Upper lobe of right lung (tissue), 1 donor: ENCODE measurements around the gene USP5. TPM values are rescaled to one million over a fixed set of nuclear protein-coding genes. Genes with fewer than 3 reads are reported as not detected.

ENCODE experiments used
- ATAC-seq: fragments of 200-7000 bp; cut with Tn5 transposase; one replicate; pipeline ENCODE4 v1.9.1; 2020; ENCODE audit warnings: mild to moderate bottlenecking, moderate library complexity
- DNase-seq: peaks from one replicate; pipeline ENCODE4 v3.0.0-alpha.2; 2020
- H3K27ac ChIP-seq: fragments of 200-600 bp; one replicate; pipeline ENCODE4 v1.8.0; 2022
- H3K27me3 ChIP-seq: fragments of 200-600 bp; one replicate; pipeline ENCODE4 v1.8.0; 2022; ENCODE audit warnings: mild to moderate bottlenecking
- H3K36me3 ChIP-seq: fragments of 200-600 bp; one replicate; pipeline ENCODE4 v1.8.0; 2022
- H3K4me1 ChIP-seq: fragments of 200-600 bp; one replicate; pipeline ENCODE4 v1.8.0; 2022
- H3K4me3 ChIP-seq: fragments of 200-600 bp; one replicate; pipeline ENCODE4 v1.8.0; 2022; ENCODE audit warnings: mild to moderate bottlenecking
- H3K9me3 ChIP-seq: fragments of 200-600 bp; one replicate; pipeline ENCODE4 v1.8.0; 2022
- CTCF ChIP-seq: fragments of 200-600 bp; IDR thresholded peaks from one replicate; pipeline ENCODE4 v1.8.0; 2022; ENCODE audit warnings: antibody characterized with exemption
- intact Hi-C: fragments of 100-400 bp; cut with DNase I; formaldehyde crosslinking; loops from one replicate; pipeline ENCODE4 v1.11.0; 2022
- total RNA-seq: library from RNA; stranded (reverse); fragmentation: NEBNext Ultra II Directional; extraction: Animal tissue kit (Norgen Biotek cat#: 25700); gene quantifications from one replicate; pipeline ENCODE4 v1.2.1, GENCODE V29; 2021
- donor health status: DM: no; HTN: yes; CAD: no; lungs with severe emphysema.

Gene USP5
- total RNA-seq, 1 donor from 2014 or later = 63.9 TPM

GRCh38 chr12:6823182-6824084, 28.5 kb upstream of the USP5 start:
- Histone ChIP-seq H3K27me3 (no peaks in the 10 kb centered on the region), H3K36me3 (no peaks in the 10 kb centered on the region), H3K4me3 (no peak overlapping the region), H3K27ac (no peak overlapping the region), H3K4me1 (peaks cover 11% of the 10 kb centered on the region), H3K9me3 (no peaks in the 10 kb centered on the region)
- DNase-seq (no peak), ATAC-seq (no peak)
- TF ChIP-seq CTCF = no peak
- intact Hi-C loops = loop anchor here (10.0 kb wide), 1 partner anchor 89 kb away; no protein-coding TSS in a partner anchor

GRCh38 chr12:6824085-6824775, 27.7 kb upstream of the USP5 start:
- Histone ChIP-seq H3K27me3 (no peaks in the 10 kb centered on the region), H3K27ac (no peak overlapping the region), H3K9me3 (no peaks in the 10 kb centered on the region), H3K36me3 (no peaks in the 10 kb centered on the region), H3K4me3 (no peak overlapping the region), H3K4me1 (peaks cover 11% of the 10 kb centered on the region)
- DNase-seq (no peak), ATAC-seq (no peak)
- intact Hi-C loops = loop anchor here (10.0 kb wide), 1 partner anchor 89 kb away; no protein-coding TSS in a partner anchor
- TF ChIP-seq CTCF = no peak

GRCh38 chr12:6824901-6825381, 27.0 kb upstream of the USP5 start:
- no peak for ATAC-seq
- Histone ChIP-seq H3K4me3 (no peak overlapping the region), H3K9me3 (no peaks in the 10 kb centered on the region), H3K4me1 (peaks cover 11% of the 10 kb centered on the region), H3K36me3 (no peaks in the 10 kb centered on the region), H3K27me3 (no peaks in the 10 kb centered on the region), H3K27ac (no peak overlapping the region)
- intact Hi-C loops = loop anchor here (10.0 kb wide), 1 partner anchor 90 kb away; no protein-coding TSS in a partner anchor
- no peak for TF ChIP-seq CTCF
- DNase-seq = no peak

DNA sequence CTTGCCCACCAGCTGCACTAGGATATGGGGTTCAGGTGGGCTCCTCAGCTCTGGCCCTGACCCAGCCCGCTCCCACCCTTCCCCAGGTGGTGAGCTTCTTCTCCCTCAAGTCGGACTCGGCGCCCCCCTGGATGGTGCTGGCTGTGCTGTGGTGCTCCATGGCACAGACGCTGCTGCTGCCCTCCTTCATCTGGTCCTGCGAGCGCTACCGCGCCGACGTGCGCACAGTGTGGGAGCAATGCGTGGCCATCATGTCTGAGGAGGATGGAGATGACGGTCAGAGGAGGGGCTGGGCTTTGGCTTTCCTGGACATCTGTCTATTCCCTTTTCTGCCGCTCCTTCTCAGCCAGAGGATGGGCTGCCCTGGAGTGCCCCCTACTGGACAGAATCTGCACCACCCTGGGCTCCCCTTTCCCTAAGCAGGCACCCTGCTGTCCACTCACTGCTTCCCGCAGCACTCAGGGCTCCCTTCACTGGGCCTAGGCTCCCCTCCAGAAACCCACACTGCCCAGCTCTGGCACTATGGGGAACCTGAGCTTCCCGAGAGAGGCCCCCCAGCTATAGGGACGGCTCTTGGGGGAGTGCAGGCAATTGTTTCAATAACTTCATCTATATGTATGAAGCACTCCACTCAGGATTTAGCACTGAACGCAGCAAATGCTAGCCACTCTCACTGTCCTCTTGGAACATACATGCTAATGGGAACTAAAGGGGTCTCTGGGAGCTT, 26.4 kb upstream of the USP5 start:
- Histone ChIP-seq H3K36me3 (no peaks in the 10 kb centered on the region), H3K27ac (no peak overlapping the region), H3K4me3 (no peak overlapping the region), H3K9me3 (no peaks in the 10 kb centered on the region), H3K4me1 (peaks cover 9% of the 10 kb centered on the region), H3K27me3 (no peaks in the 10 kb centered on the region)
- TF ChIP-seq CTCF = peak; percentile 94
- intact Hi-C loops = loop anchor here (10.0 kb wide), 1 partner anchor 91 kb away; no protein-coding TSS in a partner anchor
- ATAC-seq (peak; percentile 81), DNase-seq (peak; percentile 89)

GRCh38 chr12:6826125-6826733, 25.7 kb upstream of the USP5 start:
- no peak overlapping the region for H3K4me3 ChIP-seq
- H3K36me3 ChIP-seq = no peaks in the 10 kb centered on the region
- H3K4me1 ChIP-seq = peaks cover 5% of the 10 kb centered on the region
- H3K27me3 ChIP-seq = no peaks in the 10 kb centered on the region
- no peak for TF ChIP-seq CTCF
- DNase-seq (no peak), ATAC-seq (no peak)
- no peak overlapping the region for H3K27ac ChIP-seq
- no peaks in the 10 kb centered on the region for H3K9me3 ChIP-seq
- intact Hi-C loops = loop anchor here (10.0 kb wide), 1 partner anchor 91 kb away; no protein-coding TSS in a partner anchor
